ENCODE data around the gene MAN1A1. TPM values are rescaled to one million over a fixed set of nuclear protein-coding genes. Genes with fewer than 3 reads are reported as not detected.

MAN1A1 gene
- total and polyA plus RNA-seq, 2 experiments from 2014 or later, result 2.0 to 8.7 TPM

DNA sequence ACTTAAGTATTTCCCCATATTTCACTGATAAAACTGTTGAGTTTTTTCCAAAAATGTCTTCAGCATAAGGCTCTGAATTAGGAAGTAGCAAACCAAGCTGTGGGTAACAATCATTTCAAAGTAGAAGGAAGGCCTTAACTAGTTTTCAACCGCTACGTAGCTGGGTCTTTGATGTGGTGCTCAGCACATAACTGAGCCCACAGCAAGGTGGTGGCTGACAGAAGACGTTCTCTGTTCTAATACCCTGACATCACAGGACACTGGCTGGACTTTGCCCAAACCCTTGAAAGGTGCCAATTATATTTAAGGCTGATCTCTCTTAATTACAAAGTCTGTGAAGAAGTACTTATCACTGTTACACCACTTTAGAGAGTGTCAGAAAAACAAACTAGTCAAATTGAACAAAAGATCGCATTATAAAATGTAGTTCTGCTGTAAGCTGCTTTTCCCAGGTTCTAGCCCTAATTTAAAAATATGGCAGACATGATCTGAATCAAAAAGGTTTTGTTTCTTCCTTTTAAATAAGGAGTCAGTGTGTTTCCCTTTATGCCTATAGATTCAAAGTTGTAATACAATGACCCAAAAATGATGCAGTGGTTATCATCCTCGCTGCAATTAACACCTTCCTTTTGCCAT lies 26.7 kb downstream of the MAN1A1 start (continued):
- TF ChIP-seq EZH2phosphoT487 (IDR thresholded peaks at IDR 0.05; ENCODE audit: unreplicated experiment) (no peak), STAT1 (IDR thresholded peaks at IDR 0.05; ENCODE audit: unreplicated experiment) (no peak), NANOG (IDR thresholded peaks at IDR 0.05; ENCODE audit: borderline replicate concordance) (no peak), CREB1 (CRISPR knock-in tag; IDR thresholded peaks at IDR 0.05; ENCODE audit: low read depth) (no peak), EZH2 (IDR thresholded peaks at IDR 0.05; ENCODE audit: low read depth, unreplicated experiment) (no peak), POLR2AphosphoS5 (IDR thresholded peaks at IDR 0.05; ENCODE audit: low read depth) (no peak), ZNF331 (CRISPR knock-in tag; IDR thresholded peaks at IDR 0.05; ENCODE audit: low read depth) (no peak)

DNA sequence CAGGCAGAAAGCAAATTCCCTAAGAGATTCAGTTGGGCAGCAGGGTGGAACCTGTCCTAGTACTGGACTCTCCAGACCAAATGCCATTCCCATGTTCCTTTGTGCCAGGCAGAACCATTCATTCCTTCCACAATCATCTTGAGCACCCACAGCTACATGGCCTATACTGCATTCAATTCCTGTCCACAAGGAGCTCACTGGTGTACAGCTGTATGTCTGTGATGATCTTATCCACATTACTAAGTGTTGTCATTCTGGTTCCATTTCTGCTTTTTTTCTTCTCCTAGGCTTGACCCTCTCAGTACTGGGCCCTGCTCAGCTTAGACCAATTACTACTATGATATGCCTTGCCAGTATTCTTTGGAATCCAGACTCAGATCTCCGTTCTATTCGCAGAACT lies 27.5 kb downstream of the MAN1A1 start:
- Mint-ChIP-seq H3K4me3 (no peak overlapping the region), H3K4me1 (peaks cover 2% of the 10 kb centered on the region; the same call in 1 of the 3 replicates), H3K9me3 (no peaks in the 10 kb centered on the region), H3K27me3 (ENCODE audit: insufficient read depth, low read depth, poor library complexity) (no peaks in the 10 kb centered on the region), H3K27ac (no peak overlapping the region), H3K36me3 (ENCODE audit: low read depth) (no peaks in the 10 kb centered on the region)
- Histone ChIP-seq H3F3A (replicated peaks; ENCODE audit: low read depth) (no peaks in the 10 kb centered on the region), H3K4me2 (no peak overlapping the region), H3K27me3 (ENCODE audit: insufficient read depth) (no peaks in the 10 kb centered on the region), H2AFZ (no peak overlapping the region), H3K4me1 (ENCODE audit: insufficient read depth) (no peaks in the 10 kb centered on the region), H3K27ac (ENCODE audit: low read depth) (no peak overlapping the region), H3K9me2 (ENCODE audit: insufficient read depth) (no peaks in the 10 kb centered on the region), H3K79me2 (replicated peaks; ENCODE audit: insufficient read depth) (no peaks in the 10 kb centered on the region), H3K4me3 (no peak overlapping the region), H3K36me3 (ENCODE audit: insufficient read depth) (no peaks in the 10 kb centered on the region), H4K20me1 (replicated peaks; ENCODE audit: insufficient read depth) (no peaks in the 10 kb centered on the region)
- TF ChIP-seq, protein P1, sequence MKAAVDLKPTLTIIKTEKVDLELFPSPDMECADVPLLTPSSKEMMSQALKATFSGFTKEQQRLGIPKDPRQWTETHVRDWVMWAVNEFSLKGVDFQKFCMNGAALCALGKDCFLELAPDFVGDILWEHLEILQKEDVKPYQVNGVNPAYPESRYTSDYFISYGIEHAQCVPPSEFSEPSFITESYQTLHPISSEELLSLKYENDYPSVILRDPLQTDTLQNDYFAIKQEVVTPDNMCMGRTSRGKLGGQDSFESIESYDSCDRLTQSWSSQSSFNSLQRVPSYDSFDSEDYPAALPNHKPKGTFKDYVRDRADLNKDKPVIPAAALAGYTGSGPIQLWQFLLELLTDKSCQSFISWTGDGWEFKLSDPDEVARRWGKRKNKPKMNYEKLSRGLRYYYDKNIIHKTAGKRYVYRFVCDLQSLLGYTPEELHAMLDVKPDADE (IDR thresholded peaks at IDR 0.05), result no peak
- TF ChIP-seq EZH2phosphoT487 (IDR thresholded peaks at IDR 0.05; ENCODE audit: unreplicated experiment) (no peak), ZNF114 (CRISPR knock-in tag; IDR thresholded peaks at IDR 0.05) (no peak), POLR2AphosphoS5 (IDR thresholded peaks at IDR 0.05; ENCODE audit: low read depth) (no peak), JUNB (IDR thresholded peaks at IDR 0.05; ENCODE audit: unreplicated experiment) (no peak), EZH2 (IDR thresholded peaks at IDR 0.05; ENCODE audit: low read depth, unreplicated experiment) (no peak), ZNF331 (CRISPR knock-in tag; IDR thresholded peaks at IDR 0.05; ENCODE audit: low read depth) (no peak)
- TF ChIP-seq, protein P2, sequence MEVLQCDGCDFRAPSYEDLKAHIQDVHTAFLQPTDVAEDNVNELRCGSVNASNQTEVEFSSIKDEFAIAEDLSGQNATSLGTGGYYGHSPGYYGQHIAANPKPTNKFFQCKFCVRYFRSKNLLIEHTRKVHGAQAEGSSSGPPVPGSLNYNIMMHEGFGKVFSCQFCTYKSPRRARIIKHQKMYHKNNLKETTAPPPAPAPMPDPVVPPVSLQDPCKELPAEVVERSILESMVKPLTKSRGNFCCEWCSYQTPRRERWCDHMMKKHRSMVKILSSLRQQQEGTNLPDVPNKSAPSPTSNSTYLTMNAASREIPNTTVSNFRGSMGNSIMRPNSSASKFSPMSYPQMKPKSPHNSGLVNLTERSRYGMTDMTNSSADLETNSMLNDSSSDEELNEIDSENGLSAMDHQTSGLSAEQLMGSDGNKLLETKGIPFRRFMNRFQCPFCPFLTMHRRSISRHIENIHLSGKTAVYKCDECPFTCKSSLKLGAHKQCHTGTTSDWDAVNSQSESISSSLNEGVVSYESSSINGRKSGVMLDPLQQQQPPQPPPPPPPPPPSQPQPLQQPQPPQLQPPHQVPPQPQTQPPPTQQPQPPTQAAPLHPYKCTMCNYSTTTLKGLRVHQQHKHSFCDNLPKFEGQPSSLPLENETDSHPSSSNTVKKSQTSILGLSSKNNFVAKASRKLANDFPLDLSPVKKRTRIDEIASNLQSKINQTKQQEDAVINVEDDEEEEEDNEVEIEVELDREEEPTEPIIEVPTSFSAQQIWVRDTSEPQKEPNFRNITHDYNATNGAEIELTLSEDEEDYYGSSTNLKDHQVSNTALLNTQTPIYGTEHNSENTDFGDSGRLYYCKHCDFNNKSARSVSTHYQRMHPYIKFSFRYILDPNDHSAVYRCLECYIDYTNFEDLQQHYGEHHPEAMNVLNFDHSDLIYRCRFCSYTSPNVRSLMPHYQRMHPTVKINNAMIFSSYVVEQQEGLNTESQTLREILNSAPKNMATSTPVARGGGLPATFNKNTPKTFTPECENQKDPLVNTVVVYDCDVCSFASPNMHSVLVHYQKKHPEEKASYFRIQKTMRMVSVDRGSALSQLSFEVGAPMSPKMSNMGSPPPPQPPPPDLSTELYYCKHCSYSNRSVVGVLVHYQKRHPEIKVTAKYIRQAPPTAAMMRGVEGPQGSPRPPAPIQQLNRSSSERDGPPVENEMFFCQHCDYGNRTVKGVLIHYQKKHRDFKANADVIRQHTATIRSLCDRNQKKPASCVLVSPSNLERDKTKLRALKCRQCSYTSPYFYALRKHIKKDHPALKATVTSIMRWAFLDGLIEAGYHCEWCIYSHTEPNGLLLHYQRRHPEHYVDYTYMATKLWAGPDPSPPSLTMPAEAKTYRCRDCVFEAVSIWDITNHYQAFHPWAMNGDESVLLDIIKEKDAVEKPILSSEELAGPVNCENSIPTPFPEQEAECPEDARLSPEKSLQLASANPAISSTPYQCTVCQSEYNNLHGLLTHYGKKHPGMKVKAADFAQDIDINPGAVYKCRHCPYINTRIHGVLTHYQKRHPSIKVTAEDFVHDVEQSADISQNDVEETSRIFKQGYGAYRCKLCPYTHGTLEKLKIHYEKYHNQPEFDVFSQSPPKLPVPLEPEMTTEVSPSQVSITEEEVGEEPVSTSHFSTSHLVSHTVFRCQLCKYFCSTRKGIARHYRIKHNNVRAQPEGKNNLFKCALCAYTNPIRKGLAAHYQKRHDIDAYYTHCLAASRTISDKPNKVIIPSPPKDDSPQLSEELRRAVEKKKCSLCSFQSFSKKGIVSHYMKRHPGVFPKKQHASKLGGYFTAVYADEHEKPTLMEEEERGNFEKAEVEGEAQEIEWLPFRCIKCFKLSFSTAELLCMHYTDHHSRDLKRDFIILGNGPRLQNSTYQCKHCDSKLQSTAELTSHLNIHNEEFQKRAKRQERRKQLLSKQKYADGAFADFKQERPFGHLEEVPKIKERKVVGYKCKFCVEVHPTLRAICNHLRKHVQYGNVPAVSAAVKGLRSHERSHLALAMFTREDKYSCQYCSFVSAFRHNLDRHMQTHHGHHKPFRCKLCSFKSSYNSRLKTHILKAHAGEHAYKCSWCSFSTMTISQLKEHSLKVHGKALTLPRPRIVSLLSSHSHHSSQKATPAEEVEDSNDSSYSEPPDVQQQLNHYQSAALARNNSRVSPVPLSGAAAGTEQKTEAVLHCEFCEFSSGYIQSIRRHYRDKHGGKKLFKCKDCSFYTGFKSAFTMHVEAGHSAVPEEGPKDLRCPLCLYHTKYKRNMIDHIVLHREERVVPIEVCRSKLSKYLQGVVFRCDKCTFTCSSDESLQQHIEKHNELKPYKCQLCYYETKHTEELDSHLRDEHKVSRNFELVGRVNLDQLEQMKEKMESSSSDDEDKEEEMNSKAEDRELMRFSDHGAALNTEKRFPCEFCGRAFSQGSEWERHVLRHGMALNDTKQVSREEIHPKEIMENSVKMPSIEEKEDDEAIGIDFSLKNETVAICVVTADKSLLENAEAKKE (CRISPR knock-in tag; IDR thresholded peaks at IDR 0.05), result no peak
- TF ChIP-seq, protein P3, sequence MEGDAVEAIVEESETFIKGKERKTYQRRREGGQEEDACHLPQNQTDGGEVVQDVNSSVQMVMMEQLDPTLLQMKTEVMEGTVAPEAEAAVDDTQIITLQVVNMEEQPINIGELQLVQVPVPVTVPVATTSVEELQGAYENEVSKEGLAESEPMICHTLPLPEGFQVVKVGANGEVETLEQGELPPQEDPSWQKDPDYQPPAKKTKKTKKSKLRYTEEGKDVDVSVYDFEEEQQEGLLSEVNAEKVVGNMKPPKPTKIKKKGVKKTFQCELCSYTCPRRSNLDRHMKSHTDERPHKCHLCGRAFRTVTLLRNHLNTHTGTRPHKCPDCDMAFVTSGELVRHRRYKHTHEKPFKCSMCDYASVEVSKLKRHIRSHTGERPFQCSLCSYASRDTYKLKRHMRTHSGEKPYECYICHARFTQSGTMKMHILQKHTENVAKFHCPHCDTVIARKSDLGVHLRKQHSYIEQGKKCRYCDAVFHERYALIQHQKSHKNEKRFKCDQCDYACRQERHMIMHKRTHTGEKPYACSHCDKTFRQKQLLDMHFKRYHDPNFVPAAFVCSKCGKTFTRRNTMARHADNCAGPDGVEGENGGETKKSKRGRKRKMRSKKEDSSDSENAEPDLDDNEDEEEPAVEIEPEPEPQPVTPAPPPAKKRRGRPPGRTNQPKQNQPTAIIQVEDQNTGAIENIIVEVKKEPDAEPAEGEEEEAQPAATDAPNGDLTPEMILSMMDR (conservative IDR thresholded peaks at IDR 0.05; ENCODE audit: low read depth in 2 of 2), result no peak
- no peak for DNase-seq (ENCODE audit: low spot score)
- ATAC-seq, result no peak
